HG03442 (cell line): Measurements from ENCODE around the gene RTP3.

Source experiments
- ATAC-seq: cut with Tn5 transposase; IDR thresholded peaks from one replicate; pipeline ENCODE4 v1.9.1; 2021; ENCODE audit warnings: mild to moderate bottlenecking, moderate library complexity; ENCODE audit not compliant: unreplicated experiment

RTP3 gene

GRCh38 chr3:46497556-46498265 is at the start of gene RTP3:
RTP3 (plus strand) TSS chr3:46497976; CDS start chr3:46498063, 87 bp downstream.
- no peak for ATAC-seq

GRCh38 chr3:46448721-46449120 is 49.1 kb upstream of the RTP3 start:
- ATAC-seq: no peak

DNA sequence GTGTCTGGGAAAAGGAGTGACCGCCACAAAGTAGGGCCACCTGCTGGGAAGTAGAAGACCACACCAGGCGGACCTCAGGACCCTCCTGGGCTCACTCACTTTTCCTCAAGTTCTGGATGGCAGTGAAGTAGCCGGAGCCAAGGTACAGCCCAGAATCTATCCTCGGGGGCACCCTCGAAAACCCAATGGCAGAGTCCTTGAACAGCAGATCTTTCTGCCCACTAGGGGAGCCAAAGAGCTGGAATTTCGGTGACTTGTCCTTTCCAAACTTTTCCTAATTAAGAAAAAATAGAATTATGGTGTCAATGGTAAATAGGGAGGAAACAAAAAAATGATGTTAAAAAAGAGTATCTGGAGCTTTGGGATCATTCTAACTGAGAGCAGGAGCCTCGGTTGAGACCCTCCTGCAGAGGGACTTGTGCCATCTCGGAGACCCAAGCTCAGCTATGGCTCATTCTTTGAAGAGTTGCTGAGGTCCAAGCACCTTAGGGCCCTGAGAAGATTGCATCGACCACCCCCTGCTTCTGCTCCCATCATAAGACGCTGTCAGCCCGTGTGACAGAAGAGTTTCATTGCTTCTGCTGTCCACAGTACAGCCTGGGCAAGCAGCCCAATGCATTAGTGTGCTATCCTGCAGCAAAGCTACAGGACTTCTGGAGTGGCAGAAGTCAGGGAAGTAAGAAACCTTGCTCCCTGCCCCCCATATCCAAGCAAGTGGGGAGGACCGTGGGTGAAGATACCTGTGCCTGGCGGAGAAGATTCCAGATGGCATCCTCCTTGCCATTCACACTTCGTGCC is 47.8 kb upstream of the RTP3 start:
- ATAC-seq: no peak

DNA sequence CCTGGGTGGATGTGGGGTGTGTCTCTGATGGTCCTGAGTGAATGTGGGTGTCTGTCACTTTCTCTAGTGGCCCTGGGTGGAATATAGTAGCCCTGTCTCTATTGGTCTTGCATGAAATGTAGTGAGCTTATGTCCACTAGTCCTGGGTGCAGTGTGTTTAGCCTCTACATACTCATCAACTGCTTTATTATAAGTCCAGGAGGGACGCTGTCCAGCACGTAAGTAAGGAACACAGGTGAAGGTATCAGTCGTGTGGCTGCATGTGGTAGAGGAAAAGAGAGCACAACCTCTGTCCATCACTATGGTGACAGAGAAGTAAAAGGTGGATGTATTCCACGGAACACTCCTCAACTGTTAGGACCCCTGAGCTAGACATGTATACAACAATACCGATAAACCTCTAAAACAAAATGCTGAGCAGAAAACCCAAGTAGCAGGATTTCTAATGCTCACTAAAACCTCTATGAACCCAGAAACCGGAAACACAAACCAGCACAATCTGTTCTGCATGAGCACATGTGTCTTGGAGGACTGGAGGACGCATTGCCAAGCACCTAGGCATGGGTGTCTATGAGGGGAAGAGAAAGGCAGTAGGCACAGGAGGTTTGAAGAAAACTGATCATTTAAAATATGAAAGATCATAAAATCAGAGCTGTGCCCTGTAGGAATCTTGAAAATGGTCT is 44.1 kb upstream of the RTP3 start:
- no peak for ATAC-seq

DNA sequence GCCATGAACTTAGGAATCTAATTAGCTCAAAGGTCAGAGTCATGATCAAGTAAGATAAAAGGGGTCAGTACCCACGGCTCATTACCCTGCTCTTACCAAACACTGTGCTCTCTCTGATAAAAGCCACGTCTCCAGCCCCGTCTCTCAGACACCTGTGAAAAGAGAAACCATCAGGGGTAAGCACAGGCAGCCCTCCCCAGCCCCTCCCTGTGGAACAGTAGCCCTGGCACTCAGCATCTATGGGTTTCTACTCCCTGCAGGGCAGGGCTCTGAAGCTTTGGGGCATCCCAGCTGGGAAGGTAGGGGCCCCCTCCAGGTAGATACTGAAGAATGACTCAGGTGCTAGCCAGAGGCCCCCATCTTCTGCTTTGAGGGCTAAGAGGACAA is 43.6 kb upstream of the RTP3 start:
- no peak for ATAC-seq

DNA sequence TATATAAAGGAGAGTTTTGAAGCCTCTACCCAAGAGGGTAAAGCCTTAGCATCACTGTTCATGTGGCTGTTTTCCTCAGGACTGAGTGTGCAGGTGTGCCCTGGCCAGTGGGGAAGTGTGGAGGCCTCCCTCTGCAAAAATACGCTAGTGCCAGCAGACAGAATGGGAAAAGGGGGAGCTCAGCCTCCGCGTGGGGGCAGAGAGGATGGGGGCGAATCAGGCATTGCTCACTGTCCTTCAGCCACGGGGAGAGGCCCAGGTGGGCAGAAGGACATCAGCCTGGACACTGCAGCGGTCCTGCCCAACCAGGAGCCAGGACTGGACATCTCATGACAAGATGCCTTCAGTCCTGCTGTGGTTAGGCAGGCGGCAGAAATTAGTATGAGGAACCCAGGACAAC is 43.2 kb upstream of the RTP3 start:
- ATAC-seq: no peak

GRCh38 chr3:46455231-46456115 is 42.3 kb upstream of the RTP3 start:
- no peak for ATAC-seq

- ATAC-seq: no peak
Observed at GRCh38 chr3:46456118-46456517, 41.7 kb upstream of the RTP3 start.

GRCh38 chr3:46460051-46460450 is 37.7 kb upstream of the RTP3 start:
- no peak for ATAC-seq

- no peak for ATAC-seq
Observed at GRCh38 chr3:46462111-46462510, 35.7 kb upstream of the RTP3 start.

GRCh38 chr3:46462511-46462910 is 35.3 kb upstream of the RTP3 start:
- ATAC-seq: no peak

- ATAC-seq: no peak
Observed at GRCh38 chr3:46463120-46463867, 34.5 kb upstream of the RTP3 start.

GRCh38 chr3:46463868-46464241 is 33.9 kb upstream of the RTP3 start:
- ATAC-seq: no peak

GRCh38 chr3:46464326-46465195 is 33.2 kb upstream of the RTP3 start, which contains the start of gene LTF:
LTF (minus strand) TSS chr3:46464905; CDS start chr3:46464867, 38 bp downstream.
- ATAC-seq: no peak

DNA sequence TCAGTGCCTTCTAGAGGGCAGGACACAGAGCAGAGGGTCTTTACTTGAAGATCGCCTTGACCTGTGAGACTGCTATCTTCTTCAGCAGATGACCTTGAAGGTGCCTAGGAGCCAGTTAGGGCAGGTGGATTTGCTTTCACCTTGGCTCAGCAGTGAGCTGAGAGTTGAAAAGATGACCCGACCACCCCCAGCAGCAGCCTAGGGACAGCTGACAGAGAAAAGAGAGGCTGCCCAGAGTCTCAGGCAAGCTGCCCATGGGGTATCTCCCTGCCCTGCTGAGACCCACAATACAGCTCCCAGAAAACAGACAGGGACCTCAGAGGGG is 32.6 kb upstream of the RTP3 start:
- ATAC-seq: no peak

- no peak for ATAC-seq
Observed at GRCh38 chr3:46466273-46466672, 31.5 kb upstream of the RTP3 start.

DNA sequence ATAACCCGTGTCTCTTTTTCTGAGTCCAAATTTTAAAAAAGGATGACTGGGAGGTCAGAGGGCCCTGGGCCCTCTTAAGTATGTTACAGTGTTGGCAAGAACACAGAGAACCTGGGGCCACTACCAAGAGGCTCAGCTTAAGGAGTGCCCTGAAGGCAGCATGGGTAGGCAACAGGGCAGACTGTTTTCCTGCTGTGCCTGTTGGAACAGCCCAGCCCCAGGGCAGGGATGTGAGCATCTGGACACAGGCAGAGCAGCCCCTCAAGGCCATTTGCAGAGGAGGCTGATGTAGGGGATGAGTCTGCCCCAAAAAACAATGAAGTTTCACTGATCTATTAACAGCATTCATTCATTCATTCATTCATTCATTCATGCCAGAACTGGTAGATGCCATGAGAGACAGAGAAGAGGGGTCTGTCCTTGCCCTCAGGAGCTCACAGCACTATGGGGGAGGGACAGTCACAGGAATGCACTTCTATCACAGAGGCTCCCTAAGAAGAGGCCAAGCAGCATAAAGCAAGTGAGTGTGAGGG is 30.8 kb upstream of the RTP3 start:
- ATAC-seq: no peak

DNA sequence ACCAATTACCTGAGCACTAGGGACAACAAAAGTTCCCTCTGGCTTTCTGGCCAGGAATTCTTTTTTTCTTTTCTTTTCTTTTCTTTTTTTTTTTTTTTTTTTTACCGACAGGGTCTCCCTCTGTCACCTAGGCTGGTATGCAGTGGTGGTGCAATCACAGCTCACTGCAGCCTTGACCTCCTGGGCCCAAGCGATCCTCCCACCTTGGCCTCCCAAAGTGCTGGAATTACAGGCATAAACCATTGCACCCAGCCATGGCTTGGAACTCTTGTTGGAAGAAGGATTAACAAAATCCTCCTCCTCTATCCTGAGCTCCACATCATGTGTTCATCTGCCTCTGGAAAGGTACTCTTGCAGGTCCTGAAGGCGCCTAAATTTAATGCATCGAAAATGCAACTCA is 30.2 kb upstream of the RTP3 start:
- no peak for ATAC-seq
